GM19455 (cell line): ENCODE measurements around the gene ACACA.

Source experiments
- ATAC-seq: cut with Tn5 transposase; IDR thresholded peaks from one replicate; pipeline ENCODE4 v1.9.1; 2021; ENCODE audit not compliant: unreplicated experiment

ACACA gene

GRCh38 chr17:37142294-37142896 is 264.2 kb downstream of the ACACA start:
- no peak for ATAC-seq

GRCh38 chr17:37138571-37139120 is 268.0 kb downstream of the ACACA start:
- ATAC-seq: no peak

GRCh38 chr17:37137906-37138514 is 268.6 kb downstream of the ACACA start:
- no peak for ATAC-seq

GRCh38 chr17:37137070-37137610 is 269.5 kb downstream of the ACACA start:
- ATAC-seq: no peak

GRCh38 chr17:37135576-37135975 is 271.1 kb downstream of the ACACA start:
- no peak for ATAC-seq

GRCh38 chr17:37134050-37134449 is 272.6 kb downstream of the ACACA start:
- ATAC-seq: no peak

- no peak for ATAC-seq
Observed at GRCh38 chr17:37133136-37133535, 273.5 kb downstream of the ACACA start.

GRCh38 chr17:37131669-37132611 is 274.7 kb downstream of the ACACA start:
- no peak for ATAC-seq

- ATAC-seq: no peak
Observed at GRCh38 chr17:37130984-37131446, 275.6 kb downstream of the ACACA start.

GRCh38 chr17:37124821-37125173 is 281.8 kb downstream of the ACACA start:
- ATAC-seq: no peak

- no peak for ATAC-seq
Observed at GRCh38 chr17:37123941-37124820, 282.5 kb downstream of the ACACA start.

- ATAC-seq: no peak
Observed at GRCh38 chr17:37123386-37123785, 283.2 kb downstream of the ACACA start.

GRCh38 chr17:37121616-37122015 is 285.0 kb downstream of the ACACA start:
- no peak for ATAC-seq

GRCh38 chr17:37118366-37119137 is 288.1 kb downstream of the ACACA start:
- no peak for ATAC-seq

GRCh38 chr17:37117373-37118142 is 289.1 kb downstream of the ACACA start:
- no peak for ATAC-seq

GRCh38 chr17:37116671-37117185 is 289.9 kb downstream of the ACACA start:
- ATAC-seq: no peak

- ATAC-seq: no peak
Observed at GRCh38 chr17:37111329-37111728, 295.3 kb downstream of the ACACA start.

GRCh38 chr17:37110746-37111145 is 295.9 kb downstream of the ACACA start:
- no peak for ATAC-seq
